HEK293T (cell line): Measurements from ENCODE around the gene SFPQ.

Experiments
- CTCF ChIA-PET: fragments of 350-600 bp; formaldehyde crosslinking; extraction: SDS; loops from one replicate; lab custom pipeline; 2021; ENCODE audit warnings: antibody characterized with exemption, inconsistent platforms; lab: Yijun Ruan, JAX
- POLR2A ChIA-PET: fragments of 350-600 bp; formaldehyde crosslinking; extraction: SDS; loops from one replicate; lab custom pipeline; 2020; ENCODE audit warnings: antibody characterized with exemption, inconsistent platforms; lab: Yijun Ruan, JAX
- DNase-seq: peaks from one replicate; pipeline ENCODE4 v3.0.0; 2012; ENCODE audit warnings: mixed read lengths; ENCODE audit errors: extremely low spot score
- ARNT ChIP-seq: fragments of 450-650 bp; IDR thresholded peaks from 2 replicates; pipeline ENCODE4 v1.6.1; 2017; ENCODE audit warnings: mild to moderate bottlenecking
- BHLHE40 ChIP-seq: fragments of 450-650 bp; IDR thresholded peaks from 2 replicates; pipeline ENCODE4 v1.6.1; 2016; ENCODE audit warnings: mild to moderate bottlenecking, moderate library complexity, borderline replicate concordance
- CTBP1 ChIP-seq: fragments of 450-650 bp; IDR thresholded peaks from 2 replicates; pipeline ENCODE4 v1.6.1; 2016; ENCODE audit warnings: borderline replicate concordance
- ELF4 ChIP-seq: fragments of 450-650 bp; IDR thresholded peaks from 2 replicates; pipeline ENCODE4 v1.6.1; 2017; ENCODE audit warnings: antibody characterized with exemption
- FOXA1 ChIP-seq: fragments of 450-650 bp; IDR thresholded peaks from 2 replicates; pipeline ENCODE4 v1.6.1; 2016; ENCODE audit warnings: mild to moderate bottlenecking
- FOXK2 ChIP-seq: fragments of 450-650 bp; IDR thresholded peaks from 2 replicates; pipeline ENCODE4 v1.6.1; 2016; ENCODE audit warnings: mild to moderate bottlenecking
- FOXM1 ChIP-seq: fragments of 450-650 bp; IDR thresholded peaks from 2 replicates; pipeline ENCODE4 v1.6.1; 2017; ENCODE audit warnings: mild to moderate bottlenecking, borderline replicate concordance
- HDGF ChIP-seq: fragments of 450-650 bp; IDR thresholded peaks from 2 replicates; pipeline ENCODE4 v1.6.1; 2017; ENCODE audit warnings: antibody characterized with exemption, borderline replicate concordance
- L3MBTL2 ChIP-seq: fragments of 450-650 bp; conservative IDR thresholded peaks from 2 replicates; pipeline ENCODE4 v1.6.1; 2016; ENCODE audit warnings: mild to moderate bottlenecking
- LEF1 ChIP-seq: fragments of 450-650 bp; IDR thresholded peaks from 2 replicates; pipeline ENCODE4 v1.6.1; 2017; ENCODE audit warnings: mild to moderate bottlenecking, borderline replicate concordance
- NFRKB ChIP-seq: fragments of 450-650 bp; IDR thresholded peaks from 2 replicates; pipeline ENCODE4 v1.6.1; 2016; ENCODE audit warnings: mild to moderate bottlenecking, moderate library complexity
- PKNOX1 ChIP-seq: fragments of 450-650 bp; IDR thresholded peaks from 2 replicates; pipeline ENCODE4 v1.6.1; 2016
- SP1 ChIP-seq: fragments of 450-650 bp; IDR thresholded peaks from 2 replicates; pipeline ENCODE4 v1.6.1; 2017
- SUZ12 ChIP-seq: fragments of 450-650 bp; IDR thresholded peaks from 2 replicates; pipeline ENCODE4 v1.6.1; 2016; ENCODE audit warnings: mild to moderate bottlenecking
- TARDBP ChIP-seq: fragments of 450-650 bp; IDR thresholded peaks from 2 replicates; pipeline ENCODE4 v1.6.1; 2016
- ZNF384 ChIP-seq: fragments of 450-650 bp; IDR thresholded peaks from 2 replicates; pipeline ENCODE4 v1.6.1; 2016

The SFPQ gene

GRCh38 chr1:35223084-35223630, 30.2 kb upstream of the SFPQ start:
- POLR2A ChIA-PET = interaction anchor here (0.7 to 1.4 kb wide), 4 partner anchors 30 to 45 kb away, joined by 3 to 6 read pairs (median 4); partner anchors contain the start of genes SFPQ and ZMYM4

GRCh38 chr1:35222322-35223083, 29.6 kb upstream of the SFPQ start:
- no peak for TF ChIP-seq SP1
- TF ChIP-seq BHLHE40 = no peak
- TF ChIP-seq ELF4 = no peak
- no peak for TF ChIP-seq HDGF
- TF ChIP-seq PKNOX1 = no peak
- TF ChIP-seq L3MBTL2 = no peak
- TF ChIP-seq FOXM1 = no peak
- TF ChIP-seq ZNF384 = no peak
- no peak for TF ChIP-seq NFRKB
- TF ChIP-seq ARNT = no peak
- TF ChIP-seq CTBP1 = no peak
- no peak for TF ChIP-seq FOXK2
- TF ChIP-seq TARDBP = no peak
- TF ChIP-seq SUZ12 = no peak
- no peak for TF ChIP-seq FOXA1
- POLR2A ChIA-PET = interaction anchor here (0.7 to 1.4 kb wide), 3 partner anchors 30 to 46 kb away, joined by 4 to 6 read pairs (median 5); partner anchors contain the start of genes SFPQ and ZMYM4

More at GRCh38 chr1:35223084-35223630, 30.2 kb upstream of the SFPQ start:
- CTCF ChIA-PET = interaction anchor here (1.2 kb wide), 1 partner anchor 10 kb away, joined by 3 read pairs; no protein-coding TSS in a partner anchor
- no peak for TF ChIP-seq SP1
- peak; percentile 44 for TF ChIP-seq ZNF384
- TF ChIP-seq FOXM1 = no peak
- TF ChIP-seq CTBP1 = no peak
- no peak for TF ChIP-seq TARDBP
- DNase-seq = no peak

GRCh38 chr1:35220976-35221375, 28.0 kb upstream of the SFPQ start:
- TF ChIP-seq L3MBTL2 (peak; percentile 24; the same call in 1 of the 2 replicates), SUZ12 (no peak), FOXM1 (no peak), SP1 (no peak), NFRKB (no peak), ELF4 (no peak), BHLHE40 (no peak), FOXA1 (no peak)
- POLR2A ChIA-PET = interaction anchor here (1.0 kb wide), 1 partner anchor 47 kb away, joined by 4 read pairs; the partner anchor contains the start of gene ZMYM4
- DNase-seq = peak; percentile 66
- CTCF ChIA-PET = interaction anchor here (0.7 to 1.8 kb wide), 4 partner anchors 14 to 214 kb away, joined by 3 to 9 read pairs (median 3); no protein-coding TSS in a partner anchor

More at GRCh38 chr1:35222322-35223083, 29.6 kb upstream of the SFPQ start:
- CTCF ChIA-PET = interaction anchor here (0.6 to 1.8 kb wide), 4 partner anchors 10 to 777 kb away, joined by 3 to 9 read pairs (median 3); no protein-coding TSS in a partner anchor
- DNase-seq = no peak

DNA sequence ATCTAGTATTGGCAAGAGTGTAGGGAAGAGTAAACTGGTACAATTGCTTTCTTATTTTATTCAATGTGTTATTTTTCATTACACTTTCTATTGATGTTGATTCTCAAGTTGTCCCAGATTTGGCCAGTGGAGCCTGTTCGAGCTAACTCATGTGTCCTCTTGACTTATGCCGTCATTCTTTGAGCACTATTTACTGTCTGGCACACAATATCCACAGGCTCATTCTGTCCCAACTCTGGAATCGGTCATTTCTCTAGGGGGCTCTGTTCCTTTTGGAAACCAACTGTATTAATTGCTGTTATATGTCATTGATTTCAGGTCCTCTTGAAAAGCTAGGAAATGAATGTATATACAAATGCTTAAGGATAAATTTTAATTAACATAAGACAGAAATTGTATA, 22.4 kb upstream of the SFPQ start:
- ChIA-PET POLR2A (interaction anchor here (1.0 kb wide), 1 partner anchor 22 kb away, joined by 3 read pairs; the partner anchor contains the start of gene SFPQ), CTCF (interaction anchor here (1.1 kb wide), 1 partner anchor 14 kb away, joined by 3 read pairs; no protein-coding TSS in a partner anchor)
- TF ChIP-seq TARDBP (no peak), NFRKB (no peak), ELF4 (no peak), LEF1 (no peak), HDGF (no peak), FOXA1 (no peak), BHLHE40 (no peak), L3MBTL2 (no peak), FOXK2 (no peak), ARNT (no peak), CTBP1 (no peak)
- DNase-seq = no peak

GRCh38 chr1:35211120-35211414, 18.1 kb upstream of the SFPQ start:
- no peak for TF ChIP-seq CTBP1
- TF ChIP-seq ARNT = no peak
- TF ChIP-seq SUZ12 = no peak
- no peak for TF ChIP-seq ELF4
- TF ChIP-seq SP1 = no peak
- TF ChIP-seq LEF1 = no peak
- TF ChIP-seq ZNF384 = no peak
- TF ChIP-seq FOXM1 = no peak
- TF ChIP-seq L3MBTL2 = no peak
- no peak for TF ChIP-seq TARDBP
- no peak for TF ChIP-seq FOXK2
- no peak for TF ChIP-seq HDGF
- no peak for TF ChIP-seq PKNOX1
- POLR2A ChIA-PET = no interaction called here
- DNase-seq = no peak
- CTCF ChIA-PET = interaction anchor here (1.3 kb wide), 1 partner anchor 9 kb away, joined by 4 read pairs; no protein-coding TSS in a partner anchor

GRCh38 chr1:35210321-35211119, 17.6 kb upstream of the SFPQ start:
- ChIA-PET CTCF (interaction anchor here (1.3 kb wide), 1 partner anchor 9 kb away, joined by 4 read pairs; no protein-coding TSS in a partner anchor), POLR2A (no interaction called here)
- TF ChIP-seq SP1 (no peak), HDGF (no peak), ARNT (no peak), LEF1 (no peak), FOXA1 (no peak), L3MBTL2 (no peak), SUZ12 (no peak)
- DNase-seq = no peak
